Medulla oblongata (tissue), 1 donor: Measurements from ENCODE around the gene ETV5.

Source experiments
- DNase-seq: peaks from one replicate; pipeline ENCODE4 v3.0.0-alpha.2; 2015; ENCODE audit errors: extremely low spot score

ETV5 gene

GRCh38 chr3:186108941-186109865 is at the start of gene ETV5:
Gene ETV5, minus strand, starts transcription at chr3:186109089. Its CDS starts 3,221 bp downstream, at chr3:186105868.
- DNase-seq, result peak; percentile 100

- DNase-seq, result no peak
Observed at GRCh38 chr3:186154641-186155040, 45.8 kb upstream of the ETV5 start.

GRCh38 chr3:186152889-186153292 is 44.0 kb upstream of the ETV5 start:
- peak; percentile 67 for DNase-seq

GRCh38 chr3:186152361-186152798 is 43.5 kb upstream of the ETV5 start:
- DNase-seq, result no peak

- no peak for DNase-seq
Observed at GRCh38 chr3:186151077-186151971, 42.4 kb upstream of the ETV5 start.

GRCh38 chr3:186150041-186150830 is 41.3 kb upstream of the ETV5 start:
- DNase-seq, result no peak

- DNase-seq, result no peak
Observed at GRCh38 chr3:186149319-186149960, 40.6 kb upstream of the ETV5 start.

GRCh38 chr3:186144257-186144656 is 35.4 kb upstream of the ETV5 start:
- no peak for DNase-seq

GRCh38 chr3:186143250-186143649 is 34.4 kb upstream of the ETV5 start:
- DNase-seq, result no peak

GRCh38 chr3:186142393-186142932 is 33.6 kb upstream of the ETV5 start:
- DNase-seq, result no peak

GRCh38 chr3:186141790-186142189 is 32.9 kb upstream of the ETV5 start:
- DNase-seq, result no peak

GRCh38 chr3:186138272-186138981 is 29.5 kb upstream of the ETV5 start:
- peak; percentile 46 for DNase-seq

- DNase-seq, result no peak
Observed at GRCh38 chr3:186137051-186137685, 28.3 kb upstream of the ETV5 start.

GRCh38 chr3:186133980-186134379 is 25.1 kb upstream of the ETV5 start:
- DNase-seq, result no peak

GRCh38 chr3:186132487-186132886 is 23.6 kb upstream of the ETV5 start:
- DNase-seq, result no peak

- DNase-seq, result no peak
Observed at GRCh38 chr3:186129206-186129605, 20.3 kb upstream of the ETV5 start.

GRCh38 chr3:186128158-186128557 is 19.3 kb upstream of the ETV5 start:
- no peak for DNase-seq

- DNase-seq, result no peak
Observed at GRCh38 chr3:186127463-186127862, 18.6 kb upstream of the ETV5 start.

GRCh38 chr3:186125118-186125517 is 16.2 kb upstream of the ETV5 start:
- no peak for DNase-seq

- no peak for DNase-seq
Observed at GRCh38 chr3:186124592-186124991, 15.7 kb upstream of the ETV5 start.
